A673 (cell line): ENCODE measurements around the gene ARHGAP30.

Experiments used
- EZH2 ChIP-seq: fragments of 200-600 bp; sonication (generic); IDR thresholded peaks from 2 replicates; pipeline ENCODE4 v1.6.1; 2017; ENCODE audit warnings: borderline replicate concordance, low read depth, mild to moderate bottlenecking, mixed read lengths, antibody characterized with exemption, low read length; ENCODE audit not compliant: poor library complexity, severe bottlenecking
- TF ChIP-seq, protein P1 (sequence below): fragments of 300-800, 200-600 bp; sonication (generic); conservative IDR thresholded peaks from 2 replicates; pipeline ENCODE4 v1.5.1; 2017; ENCODE audit warnings: low read depth, mild to moderate bottlenecking, antibody characterized with exemption, low read length, moderate library complexity, mixed read lengths

DNA sequence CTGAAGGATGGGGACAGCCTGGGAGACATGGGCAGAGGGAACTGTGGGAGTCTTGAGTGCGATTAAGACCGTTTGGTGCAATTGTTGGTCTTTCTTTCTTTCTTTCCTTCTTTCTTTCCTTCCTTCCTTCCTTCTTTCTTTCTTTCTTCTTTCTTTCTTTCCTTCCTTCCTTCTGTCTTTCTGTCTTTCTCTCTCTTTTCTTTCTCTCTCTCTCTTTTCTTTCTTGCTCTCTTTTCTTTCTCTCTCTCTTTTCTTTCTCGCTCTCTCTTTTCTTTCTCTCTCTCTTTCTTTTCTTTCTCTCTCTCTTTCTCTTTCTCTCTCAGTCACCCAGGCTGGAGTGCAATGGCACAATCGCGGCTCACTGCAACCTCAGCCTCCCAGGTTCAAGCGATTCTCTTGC lies 25.5 kb upstream of the ARHGAP30 start:
- TF ChIP-seq, protein P1, sequence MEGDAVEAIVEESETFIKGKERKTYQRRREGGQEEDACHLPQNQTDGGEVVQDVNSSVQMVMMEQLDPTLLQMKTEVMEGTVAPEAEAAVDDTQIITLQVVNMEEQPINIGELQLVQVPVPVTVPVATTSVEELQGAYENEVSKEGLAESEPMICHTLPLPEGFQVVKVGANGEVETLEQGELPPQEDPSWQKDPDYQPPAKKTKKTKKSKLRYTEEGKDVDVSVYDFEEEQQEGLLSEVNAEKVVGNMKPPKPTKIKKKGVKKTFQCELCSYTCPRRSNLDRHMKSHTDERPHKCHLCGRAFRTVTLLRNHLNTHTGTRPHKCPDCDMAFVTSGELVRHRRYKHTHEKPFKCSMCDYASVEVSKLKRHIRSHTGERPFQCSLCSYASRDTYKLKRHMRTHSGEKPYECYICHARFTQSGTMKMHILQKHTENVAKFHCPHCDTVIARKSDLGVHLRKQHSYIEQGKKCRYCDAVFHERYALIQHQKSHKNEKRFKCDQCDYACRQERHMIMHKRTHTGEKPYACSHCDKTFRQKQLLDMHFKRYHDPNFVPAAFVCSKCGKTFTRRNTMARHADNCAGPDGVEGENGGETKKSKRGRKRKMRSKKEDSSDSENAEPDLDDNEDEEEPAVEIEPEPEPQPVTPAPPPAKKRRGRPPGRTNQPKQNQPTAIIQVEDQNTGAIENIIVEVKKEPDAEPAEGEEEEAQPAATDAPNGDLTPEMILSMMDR, result no peak
- TF ChIP-seq EZH2, result no peak
